ENCODE measurements around the gene CDC6.

The CDC6 gene

GRCh38 chr17:40287494-40288369 lies at the start of gene CDC6:
Gene CDC6 (plus strand): TSS chr17:40287879. CDS start chr17:40289421, 1,542 bp downstream.
- peak; percentile 100 for DNase-seq (ENCODE audit: low spot score)

DNA sequence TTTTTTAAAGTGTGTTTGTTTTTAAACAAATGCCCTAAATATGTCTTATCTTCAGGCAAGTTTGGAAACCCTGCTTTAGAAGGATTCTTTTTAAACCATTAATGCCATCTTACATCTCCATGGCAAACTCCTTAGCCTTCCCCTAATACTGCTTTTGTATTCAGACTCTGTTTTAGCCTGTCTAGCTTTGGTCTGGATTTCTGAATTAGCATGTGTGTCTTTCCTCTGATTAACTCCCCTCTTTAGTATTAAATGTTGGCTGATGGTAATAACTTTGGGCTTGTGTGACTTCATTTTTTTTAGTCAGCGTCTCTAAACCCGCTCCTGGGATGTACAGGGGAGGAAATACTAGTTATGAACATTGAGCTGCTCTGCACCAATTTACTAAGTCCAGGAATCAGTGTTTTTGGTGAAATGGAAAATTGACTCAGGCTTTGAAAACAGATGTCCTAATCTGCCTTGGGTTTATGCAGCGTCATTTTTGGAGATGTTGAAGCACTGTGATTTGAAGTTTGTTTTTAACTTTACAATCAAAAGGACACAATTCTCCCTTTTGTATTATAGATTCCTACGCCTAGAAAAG lies 46.3 kb upstream of the CDC6 start:
- no peak for DNase-seq (ENCODE audit: low spot score)

GRCh38 chr17:40242774-40243173 lies 44.9 kb upstream of the CDC6 start:
- DNase-seq (ENCODE audit: low spot score) = no peak

- DNase-seq (ENCODE audit: low spot score) = no peak
Measured at GRCh38 chr17:40243761-40244160, 43.9 kb upstream of the CDC6 start.

GRCh38 chr17:40244255-40244654 lies 43.4 kb upstream of the CDC6 start:
- no peak for DNase-seq (ENCODE audit: low spot score)

GRCh38 chr17:40247926-40248495 lies 39.7 kb upstream of the CDC6 start:
- DNase-seq (ENCODE audit: low spot score) = no peak

- no peak for DNase-seq (ENCODE audit: low spot score)
Measured at GRCh38 chr17:40248507-40248906, 39.2 kb upstream of the CDC6 start.

DNA sequence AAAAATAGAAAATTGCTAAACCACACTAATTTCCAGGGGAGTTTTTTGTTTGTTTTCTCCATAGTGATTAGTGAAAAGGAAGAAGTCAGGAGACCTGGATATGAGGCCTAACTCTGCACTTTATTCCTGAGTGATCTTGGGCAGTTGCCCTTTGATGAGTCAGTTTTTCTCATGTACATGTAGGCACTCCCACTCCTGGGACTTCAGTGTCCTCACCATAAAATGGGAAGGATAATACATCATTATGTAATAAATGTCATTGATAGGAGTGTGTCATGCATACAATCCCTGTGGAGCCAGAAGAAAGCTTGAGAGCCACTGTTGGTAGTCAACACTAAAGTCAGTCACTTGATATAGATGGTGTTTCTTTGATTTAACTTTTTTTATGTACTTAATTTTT lies 36.1 kb upstream of the CDC6 start:
- DNase-seq (ENCODE audit: low spot score) = peak; percentile 74

DNA sequence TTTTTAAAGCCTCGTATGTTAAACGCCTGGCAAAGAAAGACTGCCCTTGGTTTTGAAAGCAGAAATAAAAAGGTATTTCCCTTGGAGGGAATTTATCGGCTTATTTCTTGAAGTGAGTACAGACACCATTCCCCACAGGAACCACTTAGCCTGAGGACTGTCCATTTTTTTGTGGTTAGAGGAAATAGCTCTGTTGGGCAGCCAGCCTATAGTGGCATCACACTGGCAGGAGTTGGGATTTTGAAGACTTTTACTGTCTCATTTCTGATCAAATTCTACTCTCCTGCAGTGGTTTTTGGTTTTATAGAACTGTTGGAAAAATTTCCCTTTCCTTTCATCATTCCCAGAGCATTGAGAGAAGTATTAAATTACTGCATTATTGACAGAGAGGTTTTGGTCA lies 34.1 kb upstream of the CDC6 start:
- no peak for DNase-seq (ENCODE audit: low spot score)

- DNase-seq (ENCODE audit: low spot score) = no peak
Measured at GRCh38 chr17:40259505-40259904, 28.2 kb upstream of the CDC6 start.

DNA sequence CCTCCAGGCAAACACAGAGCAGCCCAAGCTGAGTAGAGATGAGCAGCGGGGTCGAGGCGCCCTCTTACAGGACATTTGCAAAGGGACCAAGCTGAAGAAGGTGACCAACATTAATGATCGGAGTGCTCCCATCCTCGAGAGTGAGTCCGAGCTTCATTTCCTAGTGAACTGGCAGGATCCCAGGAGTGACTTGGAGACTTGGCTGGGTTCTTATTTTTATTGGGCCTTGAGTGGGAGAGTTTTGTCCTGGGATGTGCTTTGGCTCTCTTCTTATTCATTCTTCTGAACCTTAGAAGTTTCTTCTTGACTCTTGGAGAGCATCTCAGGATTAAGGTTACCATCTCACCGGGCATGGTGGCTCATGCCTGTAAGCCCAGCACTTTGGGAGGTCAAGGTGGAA lies 27.2 kb upstream of the CDC6 start:
- no peak for DNase-seq (ENCODE audit: low spot score)

DNA sequence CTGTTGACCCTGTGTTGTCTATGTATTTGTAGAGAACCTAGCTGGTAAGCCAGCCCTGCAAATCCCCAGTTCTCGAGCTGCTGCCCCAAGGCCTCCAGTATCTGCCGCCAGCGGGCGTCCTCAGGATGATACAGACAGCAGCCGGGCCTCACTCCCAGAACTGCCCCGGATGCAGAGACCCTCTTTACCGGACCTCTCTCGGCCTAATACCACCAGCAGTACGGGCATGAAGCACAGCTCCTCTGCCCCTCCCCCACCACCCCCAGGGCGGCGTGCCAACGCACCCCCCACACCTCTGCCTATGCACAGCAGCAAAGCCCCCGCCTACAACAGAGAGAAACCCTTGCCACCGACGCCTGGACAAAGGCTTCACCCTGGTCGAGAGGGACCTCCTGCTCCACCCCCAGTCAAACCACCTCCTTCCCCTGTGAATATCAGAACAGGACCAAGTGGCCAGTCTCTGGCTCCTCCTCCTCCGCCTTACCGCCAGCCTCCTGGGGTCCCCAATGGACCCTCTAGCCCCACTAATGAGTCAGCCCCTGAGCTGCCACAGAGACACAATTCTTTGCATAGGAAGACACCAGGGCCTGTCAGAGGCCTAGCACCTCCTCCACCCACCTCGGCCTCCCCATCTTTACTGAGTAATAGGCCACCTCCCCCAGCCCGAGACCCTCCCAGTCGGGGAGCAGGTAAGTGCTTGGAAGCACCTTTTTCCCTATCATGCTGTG lies 23.1 kb upstream of the CDC6 start:
- no peak for DNase-seq (ENCODE audit: low spot score)

- no peak for DNase-seq (ENCODE audit: low spot score)
Measured at GRCh38 chr17:40265337-40265736, 22.3 kb upstream of the CDC6 start.

DNA sequence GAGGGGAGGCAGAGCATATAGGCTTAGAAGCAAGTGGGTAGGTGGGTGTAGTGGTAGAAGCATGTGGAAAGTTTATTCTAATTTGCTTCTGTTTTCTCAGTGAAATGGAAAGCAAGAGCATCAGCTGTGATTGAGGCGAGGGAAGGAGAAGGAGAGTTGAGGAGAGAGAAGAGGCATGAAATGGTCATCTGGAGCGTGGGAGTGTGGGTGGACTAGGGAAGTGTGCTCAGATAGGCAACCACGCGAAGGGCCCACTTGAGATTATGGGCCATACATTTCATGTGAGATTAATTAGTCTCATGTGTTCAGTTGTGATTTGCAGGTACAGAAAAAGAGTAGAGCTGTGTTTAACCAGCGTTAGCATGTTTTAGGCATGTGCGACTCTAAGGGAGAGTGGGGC lies 20.8 kb upstream of the CDC6 start:
- DNase-seq (ENCODE audit: low spot score) = no peak

GRCh38 chr17:40268141-40268712 lies 19.5 kb upstream of the CDC6 start:
- no peak for DNase-seq (ENCODE audit: low spot score)

- DNase-seq (ENCODE audit: low spot score) = no peak
Measured at GRCh38 chr17:40278414-40278813, 9.3 kb upstream of the CDC6 start.

DNA sequence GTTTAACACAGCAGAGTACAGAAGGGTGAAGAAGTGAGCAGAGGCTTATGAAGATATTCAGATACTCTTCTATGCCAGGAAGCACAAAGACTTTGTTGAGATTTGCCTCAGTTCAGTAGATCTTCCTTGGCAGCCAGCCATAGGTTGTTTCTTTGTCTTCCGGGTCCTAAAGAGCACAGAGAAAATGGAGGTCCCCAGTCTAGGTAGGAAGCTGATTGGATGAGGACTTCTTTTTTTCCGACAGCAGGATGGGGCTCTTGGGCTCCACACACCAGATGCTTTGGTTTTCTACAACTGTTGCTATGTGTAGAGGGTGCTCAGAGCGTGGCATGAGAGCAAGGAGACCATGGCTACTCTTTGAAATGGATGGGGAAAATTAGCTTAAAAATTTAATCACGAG lies 8.3 kb upstream of the CDC6 start:
- DNase-seq (ENCODE audit: low spot score) = no peak

DNA sequence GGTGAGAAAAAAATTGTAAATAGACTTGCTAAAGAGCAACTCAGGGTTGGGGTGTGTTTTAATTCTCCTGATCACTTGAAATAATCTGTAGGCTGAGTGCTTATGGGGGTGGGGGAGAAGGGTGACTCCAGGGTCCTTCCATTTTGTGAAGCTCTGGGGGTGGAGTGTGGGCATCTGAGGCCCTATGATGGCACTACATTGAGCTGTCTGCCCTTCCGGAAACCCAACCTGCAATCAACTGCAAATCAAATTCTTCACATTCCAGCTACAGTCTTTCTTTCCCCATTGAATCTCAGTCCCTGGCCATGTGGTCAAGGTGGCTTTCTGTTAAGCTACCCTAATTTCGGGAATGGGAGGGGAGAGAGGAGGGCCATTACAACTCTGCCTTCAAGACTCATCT lies 6.0 kb upstream of the CDC6 start:
- DNase-seq (ENCODE audit: low spot score) = no peak

- DNase-seq (ENCODE audit: low spot score) = peak; percentile 85
Measured at GRCh38 chr17:40283662-40284061, 4.0 kb upstream of the CDC6 start.

- peak; percentile 34 for DNase-seq (ENCODE audit: low spot score)
Measured at GRCh38 chr17:40284085-40284713, 3.5 kb upstream of the CDC6 start.

GRCh38 chr17:40286473-40286872 lies 1.2 kb upstream of the CDC6 start:
- no peak for DNase-seq (ENCODE audit: low spot score)

- DNase-seq (ENCODE audit: low spot score) = no peak
Measured at GRCh38 chr17:40287159-40287493, 553 bp upstream of the CDC6 start.

All from RKO (cell line).